CD4-positive, alpha-beta T cell treated with Interferon alpha-2 for 1 hour (primary cell): ENCODE results near the gene MIF4GD.
"Not testable (repeated sequence)": the region's sequence is repeated elsewhere in the genome, so short reads cannot be mapped to it uniquely, and the experiment has no call there.

Experiments
- DNase-seq, 2 donors: peaks; one replicate each; pipeline ENCODE4 v3.0.0-alpha.2; 2020 to 2022

Gene MIF4GD

DNA sequence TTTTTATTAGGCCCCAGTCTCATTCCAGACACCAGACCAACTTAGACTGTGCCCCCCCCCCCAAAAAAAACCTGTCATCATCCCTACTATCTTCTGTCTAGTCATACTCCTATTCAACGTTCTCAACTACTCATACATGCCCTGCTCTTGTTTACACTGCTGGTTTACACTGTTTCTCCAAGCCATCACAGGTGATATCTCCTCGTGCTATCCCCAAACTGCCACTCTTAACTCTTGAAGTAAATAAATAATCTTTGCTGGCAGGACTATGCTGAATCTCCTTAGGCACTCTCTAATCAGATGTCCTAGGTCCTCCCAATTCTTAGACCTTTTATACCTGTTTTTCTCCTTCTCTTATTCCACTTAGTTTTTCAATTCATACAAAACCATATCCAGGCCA is 13.8 kb downstream of the MIF4GD start:
- not testable (repeated sequence) for DNase-seq

DNA sequence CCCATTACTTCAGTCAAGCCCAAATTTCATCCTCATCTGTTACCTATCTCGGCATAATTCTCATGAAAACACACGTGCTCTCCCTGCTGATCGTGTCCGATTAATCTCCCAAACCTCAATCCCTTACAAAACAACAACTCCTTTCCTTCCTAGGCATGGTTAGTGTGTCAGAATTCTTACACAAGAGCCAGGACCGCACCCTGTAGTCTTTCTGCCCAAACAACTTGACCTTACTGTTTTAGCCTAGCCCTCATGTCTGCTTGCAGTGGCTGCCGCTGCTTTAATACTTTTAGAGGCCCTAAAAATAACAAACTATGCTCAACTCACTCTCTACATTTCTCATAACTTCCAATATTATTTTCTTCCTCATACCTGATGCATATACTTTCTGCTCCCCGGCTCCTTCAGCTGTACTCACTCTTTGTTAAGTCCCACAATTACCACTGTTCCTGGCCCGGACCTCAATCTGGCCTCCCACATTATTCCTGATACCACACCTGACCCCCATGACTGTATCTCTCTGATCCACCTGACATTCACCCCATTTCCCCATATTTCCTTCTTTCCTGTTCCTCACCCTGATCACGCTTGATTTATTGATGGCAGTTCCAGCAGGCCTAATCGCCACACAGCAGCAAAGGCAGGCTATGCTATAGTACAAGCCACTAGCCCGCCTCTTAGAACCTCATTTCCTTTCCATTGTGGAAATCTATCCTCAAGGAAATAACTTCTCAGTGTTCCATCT is 14.9 kb downstream of the MIF4GD start:
- DNase-seq, result not testable (repeated sequence)

- no peak for DNase-seq
Observed at GRCh38 chr17:75252039-75252816, 18.8 kb downstream of the MIF4GD start.

DNA sequence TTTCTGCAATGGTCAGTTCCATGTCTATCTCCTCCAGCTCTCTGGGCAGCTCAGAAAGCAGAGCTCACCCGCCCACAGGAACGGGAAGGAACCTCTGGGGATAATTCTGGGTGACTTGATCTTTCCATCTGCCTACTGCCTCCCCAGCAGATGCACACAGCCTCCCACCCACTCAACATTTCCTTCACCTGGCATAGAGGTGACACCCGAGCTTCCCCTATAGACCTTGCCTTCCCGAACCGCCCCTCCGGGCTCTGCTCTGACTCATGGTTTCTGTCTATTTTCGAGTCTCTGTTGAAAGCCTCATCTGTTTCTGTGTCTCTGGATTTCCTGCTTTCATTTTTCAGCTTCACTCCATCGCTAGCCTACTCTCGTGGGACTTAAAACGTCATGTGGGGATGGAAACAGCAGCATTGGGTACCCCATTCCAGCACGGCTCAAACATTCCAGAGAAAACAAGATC is 21.0 kb downstream of the MIF4GD start:
- DNase-seq, result peak in 1 of 2 donors; percentile 58

DNA sequence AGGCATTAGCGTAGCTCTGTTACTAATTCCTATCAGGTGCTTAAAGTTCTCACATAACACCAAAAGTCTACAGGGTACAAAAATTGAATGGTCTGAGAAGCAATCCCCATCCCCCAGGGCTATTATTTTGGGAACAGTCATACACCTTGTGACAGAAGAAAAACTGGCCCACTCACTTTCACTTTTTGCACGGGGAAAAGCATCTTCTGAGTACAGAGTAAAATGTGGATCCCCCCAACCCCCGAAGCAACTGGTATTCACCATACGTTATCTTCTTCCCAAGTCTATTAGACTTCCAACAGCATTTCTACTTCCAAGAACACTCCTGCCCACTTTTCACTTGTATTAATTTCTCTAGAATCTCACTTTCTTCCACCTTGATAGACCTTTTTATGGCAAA is 21.5 kb downstream of the MIF4GD start:
- DNase-seq, result no peak

DNA sequence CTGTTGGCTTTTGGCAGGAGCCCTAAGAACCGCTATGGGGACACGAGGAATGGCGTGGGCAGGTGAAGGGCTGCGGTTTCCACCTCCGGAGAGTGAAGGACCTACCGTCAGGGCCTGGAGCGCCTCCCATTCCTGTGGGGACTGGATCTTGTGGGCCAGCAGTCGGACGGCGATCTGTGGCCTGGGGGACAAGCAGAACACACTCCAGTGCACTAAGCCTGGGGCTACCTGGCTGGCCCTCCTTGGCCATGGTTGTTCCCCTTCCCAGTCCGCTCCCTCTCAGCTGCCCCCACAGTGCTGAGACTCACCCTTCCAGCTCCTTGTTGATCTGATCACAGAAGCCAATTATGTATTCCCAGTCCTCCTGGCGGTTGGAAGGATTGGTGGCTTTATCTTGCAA is 24.6 kb downstream of the MIF4GD start:
- no peak for DNase-seq

- no peak for DNase-seq
Observed at GRCh38 chr17:75245011-75245410, 26.0 kb downstream of the MIF4GD start.

- peak; percentile 23 to 26 for DNase-seq
Observed at GRCh38 chr17:75244133-75244866, 26.7 kb downstream of the MIF4GD start.

GRCh38 chr17:75242461-75243042 is 28.5 kb downstream of the MIF4GD start:
- DNase-seq, result peak; percentile 36 to 66

- no peak for DNase-seq
Observed at GRCh38 chr17:75241996-75242460, 29.0 kb downstream of the MIF4GD start.

GRCh38 chr17:75241502-75241901 is 29.5 kb downstream of the MIF4GD start:
- DNase-seq, result no peak

- no peak for DNase-seq
Observed at GRCh38 chr17:75241143-75241430, 29.9 kb downstream of the MIF4GD start.

GRCh38 chr17:75240394-75241142 is 30.5 kb downstream of the MIF4GD start:
- DNase-seq, result peak in 1 of 2 donors; percentile 12

- no peak for DNase-seq
Observed at GRCh38 chr17:75239778-75240393, 31.1 kb downstream of the MIF4GD start.

DNA sequence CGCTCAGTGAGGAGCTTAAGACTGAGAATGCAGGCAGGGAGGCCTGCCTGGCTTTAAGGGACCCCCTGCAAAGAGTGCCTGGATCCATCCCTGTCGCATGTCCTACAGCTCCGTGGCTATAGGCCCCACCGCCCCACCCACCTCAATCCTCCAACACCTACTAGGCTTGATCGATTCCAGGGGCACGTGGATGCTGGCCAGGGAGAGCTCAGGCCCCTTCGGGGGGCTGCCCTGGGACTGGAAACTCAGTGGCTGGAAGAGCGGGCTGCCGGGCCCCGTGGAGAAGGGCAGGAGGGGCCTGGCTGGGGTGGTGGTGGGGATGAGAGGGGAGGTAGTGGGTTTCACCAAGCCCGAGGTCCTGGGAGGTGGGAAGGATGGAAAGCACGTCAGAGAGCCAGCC is 31.8 kb downstream of the MIF4GD start:
- DNase-seq, result no peak

DNA sequence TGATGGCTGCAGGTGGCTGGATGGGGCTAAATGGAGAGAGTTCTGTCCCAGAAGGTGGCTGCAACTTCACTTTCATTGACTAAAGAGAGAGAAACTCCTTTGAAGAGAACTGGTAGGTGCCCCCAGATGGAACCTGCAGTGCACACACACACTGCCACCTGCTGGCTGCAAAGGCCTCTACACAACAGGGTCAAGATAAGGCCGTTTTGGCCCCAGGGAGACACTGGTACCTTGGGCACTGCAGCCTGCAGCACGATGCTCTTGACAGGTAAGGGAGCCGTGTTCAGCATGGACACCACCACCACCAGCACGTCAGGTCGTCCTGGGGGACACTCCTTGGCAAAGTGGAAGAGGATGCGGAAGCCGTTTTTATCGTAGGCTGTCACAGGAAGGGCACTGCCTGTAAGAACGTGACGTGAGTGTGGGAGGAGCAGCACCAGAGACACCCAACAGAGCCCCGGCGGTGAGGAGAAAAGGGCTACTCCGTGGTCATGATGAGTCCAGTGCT is 32.3 kb downstream of the MIF4GD start:
- DNase-seq, result peak; percentile 61 to 70

GRCh38 chr17:75238020-75238580 is 32.9 kb downstream of the MIF4GD start:
- DNase-seq, result no peak

GRCh38 chr17:75237100-75238014 is 33.7 kb downstream of the MIF4GD start:
- no peak for DNase-seq

GRCh38 chr17:75232786-75233185 is 38.2 kb downstream of the MIF4GD start:
- no peak for DNase-seq
